ENCODE results near the gene RPIA.

Gene RPIA

DNA sequence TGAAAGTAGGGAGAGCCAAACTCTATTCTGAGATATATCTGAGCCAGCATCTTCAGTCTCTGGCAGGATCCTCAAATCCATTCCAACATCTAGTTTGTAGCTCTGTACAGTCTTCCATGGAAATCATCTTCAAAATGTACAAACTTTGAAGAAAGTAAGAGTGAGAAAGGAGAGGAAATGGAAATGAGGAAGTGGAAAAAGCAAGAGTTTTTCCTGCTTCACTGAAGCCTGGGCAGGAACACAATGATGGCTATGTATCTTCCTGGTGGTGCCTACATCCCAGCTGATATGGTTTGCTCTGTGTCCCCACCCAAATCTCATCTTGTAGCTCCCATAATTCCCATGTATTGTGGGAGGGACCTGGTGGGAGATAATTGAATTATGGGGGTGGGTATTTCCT, 4.1 kb upstream of the RPIA start:
- DNase-seq, result no peak

DNA sequence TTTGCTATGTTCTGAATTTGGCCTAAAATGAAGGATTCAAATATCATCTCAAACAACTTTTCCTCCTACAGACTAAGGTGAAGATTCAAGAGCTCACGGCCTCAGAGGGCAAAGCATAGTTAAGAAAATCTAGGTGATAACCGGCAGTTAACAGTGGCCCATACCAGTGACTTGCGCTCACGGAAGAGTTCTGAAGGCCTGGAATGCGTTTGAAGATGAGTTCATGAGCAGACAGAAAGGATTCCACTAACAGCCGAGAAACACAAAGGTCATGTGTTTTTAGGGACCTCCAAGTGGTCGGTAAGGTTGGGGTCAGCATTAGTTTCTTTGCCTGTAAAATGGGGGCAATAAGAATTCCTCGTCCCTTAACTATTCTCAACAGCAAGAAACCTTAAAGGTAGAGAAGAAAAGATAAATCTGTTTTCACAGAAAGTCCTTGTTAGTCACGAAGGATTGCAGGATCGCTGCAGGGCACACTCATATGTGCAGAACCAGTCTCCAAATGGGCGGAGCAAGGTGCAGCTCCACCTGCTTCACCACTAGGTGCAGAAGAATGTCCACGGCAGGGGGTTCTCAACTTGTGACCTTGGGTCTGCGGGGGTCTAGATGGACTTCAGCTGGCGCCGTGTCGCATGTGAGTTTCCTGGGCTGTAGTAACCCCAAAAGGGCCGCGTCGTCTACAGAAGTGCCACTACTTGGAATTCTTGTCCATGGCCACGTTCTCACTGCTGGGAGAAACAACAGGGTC, 708 bp upstream of the RPIA start:
- no peak for DNase-seq

GRCh38 chr2:88692187-88692586, 714 bp downstream of the RPIA start:
- no peak for DNase-seq

DNA sequence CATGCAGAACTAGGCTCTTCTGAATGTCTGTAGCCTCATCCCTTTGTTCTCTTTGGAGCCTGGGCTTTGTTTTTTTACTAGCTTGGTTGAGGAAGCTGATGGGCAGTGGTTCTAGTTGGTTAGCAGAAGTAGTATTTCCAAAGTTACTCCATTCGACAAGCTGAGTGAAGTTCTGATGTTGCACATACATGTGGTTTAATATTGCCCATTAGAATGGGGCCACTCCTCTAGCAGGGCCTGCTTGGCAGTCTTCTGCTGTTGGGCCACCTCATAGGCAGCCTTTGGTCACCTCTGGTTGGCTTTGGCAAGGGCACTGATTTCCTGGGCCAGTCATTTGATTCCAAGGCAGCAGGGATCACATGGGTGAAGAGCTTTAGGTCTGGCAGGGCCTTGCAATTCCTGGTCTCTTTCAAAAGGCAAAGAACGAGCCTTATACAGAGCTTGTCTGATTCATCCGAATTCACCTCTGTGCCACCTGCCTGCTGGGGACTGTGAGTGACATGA, 2.5 kb downstream of the RPIA start:
- DNase-seq, result no peak

DNA sequence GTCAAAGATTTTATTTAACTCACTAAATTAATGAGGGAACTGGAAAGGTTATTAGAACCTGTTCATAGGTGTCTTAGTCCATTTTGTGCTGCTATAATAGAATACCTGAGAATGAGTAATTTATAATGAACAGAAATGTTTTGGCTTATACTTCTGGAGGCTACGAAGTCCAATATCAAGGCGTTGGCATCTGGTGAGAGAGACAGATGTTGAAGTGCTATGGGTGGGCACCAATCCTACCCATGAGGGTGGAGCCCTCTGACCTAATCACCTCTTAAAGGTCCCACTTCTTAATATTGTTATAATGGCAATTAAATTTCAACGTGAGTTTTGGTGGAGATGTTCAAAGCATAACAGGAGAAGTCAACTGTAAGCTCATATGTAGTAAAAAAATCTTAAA, 5.1 kb downstream of the RPIA start:
- no peak for DNase-seq

DNA sequence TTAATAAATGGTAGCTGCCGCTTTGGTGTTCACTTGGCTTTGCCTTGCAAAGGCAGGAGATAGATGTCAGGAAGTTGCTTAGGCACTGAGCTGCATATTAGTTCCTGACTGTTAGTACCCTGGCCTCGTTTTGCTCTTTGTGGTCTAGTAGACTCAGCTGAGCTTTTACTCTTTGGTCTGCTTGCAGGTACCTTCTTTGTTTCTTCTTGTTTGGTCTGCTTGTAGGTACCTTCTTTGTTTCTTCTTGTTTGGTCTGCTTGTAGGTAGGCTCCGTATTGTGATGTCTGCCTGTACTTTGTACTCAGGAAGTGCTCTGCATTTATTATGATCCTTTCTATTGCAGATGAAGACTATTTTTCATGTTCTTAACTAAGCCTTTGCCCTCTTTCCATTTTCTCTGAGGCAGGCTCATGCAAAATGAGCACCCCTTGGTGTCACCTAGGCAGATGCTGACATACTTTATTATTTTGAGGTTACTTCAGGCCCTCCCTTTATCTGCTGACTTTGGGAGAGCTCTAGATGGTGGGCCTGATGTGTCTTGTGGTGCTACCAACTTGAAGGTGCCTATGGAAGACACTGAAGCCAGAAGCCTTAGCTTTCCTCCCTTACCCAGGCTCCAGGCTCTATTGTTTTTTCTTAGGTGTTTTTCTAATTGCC, 6.0 kb downstream of the RPIA start:
- DNase-seq, result no peak

GRCh38 chr2:88698027-88698413, 6.5 kb downstream of the RPIA start:
- no peak for DNase-seq

DNA sequence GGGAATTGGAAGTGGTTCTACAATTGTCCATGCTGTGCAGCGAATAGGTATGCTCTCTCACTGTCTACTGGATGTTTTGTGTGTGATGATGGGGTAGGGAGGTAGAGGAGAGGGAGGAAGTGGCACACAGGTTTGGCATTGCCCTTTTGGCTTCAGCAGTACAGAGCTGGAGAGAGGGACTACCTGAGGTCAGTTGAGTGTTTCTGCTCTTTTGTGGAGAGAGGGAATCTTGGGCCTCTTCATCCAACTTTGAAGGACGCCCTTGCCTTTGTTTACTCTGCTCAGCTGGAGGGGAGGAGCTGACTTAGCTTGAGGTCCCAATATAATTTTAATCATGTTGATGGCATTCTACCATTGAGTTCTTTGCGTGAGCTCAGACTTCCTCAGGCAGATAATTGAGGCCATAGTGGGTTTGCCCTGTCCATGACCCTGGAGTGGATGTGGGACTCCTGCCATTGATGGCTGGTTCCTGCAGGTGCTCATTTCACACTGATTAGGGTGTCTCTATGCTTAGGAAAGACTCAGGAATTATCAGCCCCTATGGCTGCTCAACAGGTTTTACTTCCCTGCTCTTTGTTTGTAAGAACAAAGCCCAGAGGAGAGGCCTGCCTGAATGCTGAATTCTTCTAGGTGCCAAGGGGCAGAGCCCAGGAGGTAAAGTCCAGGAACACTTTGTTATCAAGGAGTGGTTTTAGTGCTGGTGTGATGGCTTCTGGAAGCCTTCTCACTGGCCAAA, 7.2 kb downstream of the RPIA start:
- DNase-seq, result no peak

- no peak for DNase-seq
These were observed 15.5 kb downstream of the RPIA start for GRCh38 chr2:88707003-88707402.

- DNase-seq, result no peak
These were observed 17.7 kb downstream of the RPIA start for GRCh38 chr2:88709181-88709631.

DNA sequence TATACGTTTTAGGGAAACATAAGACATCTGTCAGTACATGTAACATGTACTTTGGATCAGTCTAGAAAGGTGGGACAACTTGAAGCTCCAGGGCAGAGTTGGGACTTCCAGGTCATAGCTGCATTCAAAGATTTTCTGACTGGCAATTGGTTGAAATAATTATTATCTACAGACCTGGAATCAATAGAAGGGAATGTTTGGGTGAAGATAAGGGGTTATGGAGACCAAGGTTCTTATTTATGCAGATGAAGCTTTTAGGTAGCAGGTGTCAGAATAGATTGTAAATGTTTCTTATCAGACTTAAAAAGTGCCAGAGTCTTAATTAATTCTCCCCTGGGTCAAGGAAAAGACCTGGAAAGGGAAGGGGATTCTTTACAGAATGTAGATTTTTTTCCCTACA, 19.8 kb downstream of the RPIA start:
- DNase-seq, result no peak

GRCh38 chr2:88711897-88712296, 20.4 kb downstream of the RPIA start:
- DNase-seq, result no peak

DNA sequence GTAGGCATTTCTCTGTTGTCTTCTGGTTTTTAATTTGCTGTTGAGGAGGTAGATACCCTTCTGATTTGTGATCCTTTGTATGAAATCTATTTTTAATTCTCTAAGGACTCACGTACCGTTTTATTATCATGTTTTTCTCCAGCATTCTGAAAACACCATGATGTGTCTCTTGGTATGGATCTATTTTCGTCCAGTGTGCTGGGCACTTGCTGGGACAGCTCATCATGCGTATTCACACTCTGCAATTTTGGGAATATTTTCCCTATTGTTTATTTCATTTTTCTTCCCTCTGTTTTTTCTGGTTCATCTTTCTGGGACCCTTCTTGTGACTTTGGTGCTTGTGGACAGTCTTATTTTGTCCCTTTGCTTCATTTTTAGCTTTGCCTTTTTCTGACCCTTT, 21.9 kb downstream of the RPIA start:
- no peak for DNase-seq

GRCh38 chr2:88714667-88715066, 23.2 kb downstream of the RPIA start:
- no peak for DNase-seq

DNA sequence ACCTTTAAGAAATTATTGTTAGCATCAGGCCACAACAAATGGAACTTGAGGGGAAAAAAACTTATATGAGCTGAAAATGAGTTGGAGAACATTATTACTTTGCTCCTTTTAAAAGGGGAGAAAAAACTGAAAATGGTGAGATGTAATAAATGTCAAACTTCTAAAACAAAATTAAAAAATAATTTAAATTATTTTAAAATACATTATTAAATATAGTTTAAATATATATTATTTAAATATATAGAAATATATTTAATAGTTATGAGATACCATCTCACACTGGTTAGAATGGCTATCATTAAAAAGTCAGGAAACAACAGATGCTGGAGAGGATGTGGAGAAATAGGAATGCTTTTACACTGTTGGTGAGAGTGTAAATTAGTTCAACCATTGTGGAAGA, 28.9 kb downstream of the RPIA start:
- DNase-seq, result no peak

DNA sequence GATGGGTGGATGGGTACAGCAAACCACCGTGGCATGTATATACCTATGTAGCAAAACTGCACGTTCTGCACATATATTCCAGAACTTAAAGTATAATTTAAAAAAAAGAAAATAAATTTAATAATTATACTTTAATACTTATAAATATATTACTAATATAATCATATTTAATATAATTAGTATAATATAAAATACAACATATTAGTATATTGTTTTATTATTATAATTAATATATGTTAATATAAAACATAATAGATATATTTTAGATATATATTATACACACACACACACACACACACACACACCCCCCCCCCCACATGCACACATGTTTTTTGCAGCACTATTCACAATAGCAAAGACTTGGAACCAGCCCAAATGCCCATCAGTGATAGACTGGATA, 29.8 kb downstream of the RPIA start:
- DNase-seq, result no peak

DNA sequence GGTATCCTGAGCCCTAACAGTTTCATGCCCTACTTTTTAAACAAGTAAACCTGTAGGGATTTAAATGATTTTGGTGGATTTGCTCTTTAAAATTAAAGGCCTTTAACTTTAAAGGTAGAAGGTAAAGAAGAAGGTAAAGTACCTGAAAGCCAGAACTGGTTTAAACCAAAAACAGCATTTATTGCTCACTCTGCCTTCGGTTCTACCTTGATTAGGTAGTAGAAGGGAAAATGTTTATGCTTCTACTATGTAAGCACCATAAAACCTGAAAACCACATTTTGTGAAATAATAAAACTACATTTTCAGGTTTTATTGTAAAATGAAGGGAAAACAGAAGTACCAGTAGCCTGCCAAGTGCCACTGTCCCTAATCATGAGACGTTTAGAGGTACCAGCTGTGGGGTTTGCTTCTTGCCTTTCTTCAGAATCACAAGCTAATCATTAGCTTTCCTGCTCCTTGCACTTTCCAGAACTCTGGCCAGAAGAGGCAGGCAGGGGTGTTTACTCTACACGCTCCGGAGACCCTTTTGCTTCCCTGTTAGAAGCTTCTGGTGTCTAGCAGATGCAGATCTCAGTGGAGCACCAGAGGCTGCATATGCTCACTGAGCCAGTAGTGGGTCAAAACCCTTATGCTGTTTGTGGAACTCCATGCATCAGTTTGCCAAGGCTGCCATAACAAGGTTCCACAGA, 33.3 kb downstream of the RPIA start:
- no peak for DNase-seq

DNA sequence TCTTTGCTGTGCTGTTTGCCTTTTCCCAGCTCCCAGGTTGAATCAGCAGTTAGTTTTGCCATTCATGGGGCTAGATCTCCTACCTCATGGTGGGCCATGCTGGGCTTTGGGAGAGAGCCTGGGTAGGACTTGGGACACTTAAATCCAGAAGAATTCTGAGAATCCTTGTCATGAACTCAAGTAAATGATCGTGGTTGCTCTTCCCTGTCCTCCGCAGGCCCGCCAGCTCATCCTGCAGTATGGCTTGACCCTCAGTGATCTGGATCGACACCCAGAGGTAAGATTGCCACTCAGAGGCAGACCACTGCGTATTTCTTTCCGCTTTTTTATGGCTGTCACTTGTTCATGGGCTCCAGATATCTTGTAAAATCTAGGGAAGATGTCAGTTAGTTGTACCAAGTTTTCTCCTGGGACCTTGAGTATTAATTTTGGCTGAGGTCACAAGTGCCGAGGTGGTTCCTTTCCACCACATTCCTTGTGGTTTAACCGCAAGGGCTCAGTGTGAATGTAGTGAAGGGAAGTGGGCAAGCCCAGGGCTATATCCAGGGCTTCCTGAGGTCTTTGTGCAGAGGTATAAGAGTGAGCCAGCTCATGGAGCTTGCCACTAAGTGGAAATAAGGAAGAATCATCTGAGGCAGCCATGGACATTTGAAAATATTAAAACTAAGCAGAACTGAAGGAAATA, 37.7 kb downstream of the RPIA start:
- no peak for DNase-seq

DNA sequence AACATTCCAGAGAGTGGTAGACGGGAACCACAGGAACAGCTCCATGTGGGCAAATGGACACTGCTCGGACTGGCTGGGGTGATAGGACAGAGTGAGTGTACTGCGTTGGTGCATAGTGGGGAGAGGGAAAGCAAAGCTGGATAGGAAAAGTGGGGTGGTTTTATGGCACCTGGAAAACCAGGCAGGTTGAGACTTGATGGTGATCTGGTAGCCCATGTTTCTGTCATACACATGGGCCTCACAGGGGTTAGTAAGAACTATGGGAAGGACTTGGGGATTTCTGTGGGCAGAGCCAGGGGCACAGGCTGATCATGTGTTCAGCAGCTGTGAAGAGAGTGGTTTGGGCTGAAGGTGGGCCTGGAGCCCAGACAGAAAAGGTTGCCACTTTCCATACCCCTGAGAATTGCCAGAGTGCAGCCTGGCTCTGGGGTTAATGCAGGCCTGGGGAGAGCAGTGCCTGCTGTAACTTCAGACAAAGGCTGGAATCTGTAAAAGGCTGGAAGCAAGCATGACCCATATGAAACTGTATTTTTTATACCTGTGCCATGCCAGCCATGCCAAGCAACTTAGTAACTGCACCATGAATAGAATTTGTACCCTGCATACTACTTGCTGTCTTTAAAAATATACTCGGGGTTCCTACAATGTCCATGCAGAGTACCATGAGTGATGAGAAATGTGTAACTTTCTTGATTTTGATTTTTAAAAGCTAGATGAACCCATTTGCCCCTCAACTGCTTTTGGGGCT, 41.9 kb downstream of the RPIA start:
- DNase-seq, result no peak

DNA sequence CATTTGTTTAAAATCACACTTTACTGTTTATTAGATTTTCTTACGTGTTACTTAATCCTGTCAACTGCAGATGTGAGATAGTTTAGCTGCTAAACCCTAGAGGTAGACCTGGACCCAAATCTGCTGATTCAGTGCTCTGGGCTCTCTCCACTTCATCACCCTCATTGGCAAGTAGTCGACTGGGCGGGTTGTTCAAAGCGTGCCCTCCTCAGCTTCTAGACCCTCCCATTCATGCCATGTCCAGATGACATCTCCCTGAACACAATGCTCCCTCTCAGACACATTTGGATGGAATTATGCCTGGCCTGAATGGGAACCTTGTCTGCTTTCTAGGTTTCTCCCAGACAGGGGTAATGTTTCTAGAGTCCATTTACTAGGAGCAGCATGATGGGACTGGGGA, 43.7 kb downstream of the RPIA start:
- DNase-seq, result no peak

GRCh38 chr2:88735853-88736252, 44.4 kb downstream of the RPIA start:
- DNase-seq, result no peak

- DNase-seq, result no peak
These were observed 45.0 kb downstream of the RPIA start for GRCh38 chr2:88736437-88736836.

Data from retina (tissue), 1 donor.